Liver (tissue), 9 donors: Measurements from ENCODE around the gene CIAO3. TPM values are rescaled to one million over a fixed set of nuclear protein-coding genes. Genes with fewer than 3 reads are reported as not detected.

Experiments
- DNase-seq: peaks from one replicate; pipeline ENCODE4 v3.0.0-alpha.2; 2017; ENCODE audit warnings: low spot score
- H3K27ac ChIP-seq, 2 donors: one replicate each; pipeline ENCODE4 v1.7.0; 2013; ENCODE audit warnings: inconsistent platforms in 2 of 2, low read length in 2 of 2, control low read depth in 1 of 2, low read depth in 1 of 2, mild to moderate bottlenecking in 1 of 2
- H3K27me3 ChIP-seq, 4 donors: one replicate each; pipeline versions ENCODE4 v1.6.1 to v1.7.0; 2013; ENCODE audit warnings: low read length in 3 of 4, inconsistent platforms in 1 of 4, mild to moderate bottlenecking in 1 of 4, moderate library complexity in 1 of 4; ENCODE audit not compliant: control insufficient read depth in 4 of 4, insufficient read depth in 4 of 4
- H3K36me3 ChIP-seq, 4 donors: one replicate each; pipeline versions ENCODE4 v1.6.1 to v1.7.0; 2013; ENCODE audit warnings: low read length in 3 of 4, mild to moderate bottlenecking in 3 of 4, low read depth in 1 of 4, moderate library complexity in 1 of 4; ENCODE audit not compliant: control insufficient read depth in 4 of 4, insufficient read depth in 3 of 4
- H3K4me1 ChIP-seq, 4 donors: one replicate each; pipeline versions ENCODE4 v1.6.1 to v1.7.0; 2013; ENCODE audit warnings: low read length in 3 of 4, mild to moderate bottlenecking in 3 of 4, moderate library complexity in 1 of 4; ENCODE audit not compliant: control insufficient read depth in 4 of 4, insufficient read depth in 4 of 4
- H3K4me3 ChIP-seq, 3 donors: one replicate each; pipeline versions ENCODE4 v1.6.1 to v1.7.0; 2013; ENCODE audit warnings: low read length in 3 of 3, control low read depth in 1 of 3, low read depth in 1 of 3, mild to moderate bottlenecking in 1 of 3
- H3K9ac ChIP-seq, 2 donors: one replicate each; pipeline ENCODE4 v1.7.0; 2013; ENCODE audit warnings: low read length in 2 of 2, mild to moderate bottlenecking in 2 of 2, moderate library complexity in 2 of 2, control low read depth in 1 of 2, low read depth in 1 of 2
- H3K9me3 ChIP-seq, 4 donors: one replicate each; pipeline versions ENCODE4 v1.6.1 to v1.7.0; 2013; ENCODE audit warnings: low read length in 3 of 4; ENCODE audit not compliant: control insufficient read depth in 4 of 4
- CTCF ChIP-seq: fragments of 150-350 bp; IDR thresholded peaks from 2 replicates; pipeline ENCODE4 v1.5.1; 2017; ENCODE audit warnings: improper control_type of control experiment, low read depth, low read length; ENCODE audit not compliant: missing input control
- FOXA1 ChIP-seq: IDR thresholded peaks from 2 replicates; pipeline ENCODE4 v1.6.1; 2016; ENCODE audit warnings: antibody characterized with exemption
- FOXA2 ChIP-seq: IDR thresholded peaks from 2 replicates; pipeline ENCODE4 v1.6.1; 2016; ENCODE audit warnings: antibody characterized with exemption
- HNF4A ChIP-seq, 2 donors: conservative IDR thresholded peaks; 2 replicates each; pipeline ENCODE4 v1.6.1; 2016; ENCODE audit warnings: antibody characterized with exemption in 2 of 2, mild to moderate bottlenecking in 2 of 2
- HNF4G ChIP-seq: IDR thresholded peaks from 2 replicates; pipeline ENCODE4 v1.6.1; 2016; ENCODE audit warnings: antibody characterized with exemption
- JUND ChIP-seq, 2 donors: IDR thresholded peaks; 2 replicates each; pipeline ENCODE4 v1.6.1; 2016; ENCODE audit warnings: antibody characterized with exemption in 2 of 2
- RAD21 ChIP-seq, 2 donors: IDR thresholded peaks; 2 replicates each; pipeline ENCODE4 v1.6.1; 2016; ENCODE audit warnings: antibody characterized with exemption in 2 of 2, mild to moderate bottlenecking in 2 of 2
- REST ChIP-seq: IDR thresholded peaks from 2 replicates; pipeline ENCODE4 v1.6.1; 2016; ENCODE audit warnings: antibody characterized with exemption, mild to moderate bottlenecking
- SP1 ChIP-seq: IDR thresholded peaks from 2 replicates; pipeline ENCODE4 v1.6.1; 2018; ENCODE audit warnings: antibody characterized with exemption, mild to moderate bottlenecking
- YY1 ChIP-seq: IDR thresholded peaks from 2 replicates; pipeline ENCODE4 v1.6.1; 2016; ENCODE audit warnings: antibody characterized with exemption, mild to moderate bottlenecking
- ZBTB33 ChIP-seq: IDR thresholded peaks from 2 replicates; pipeline ENCODE4 v1.6.1; 2016; ENCODE audit warnings: antibody characterized with exemption
- WGBS: extraction: QIAGEN DNeasy Blood & Tissue Kit; methylation state at CpG from one replicate; pipeline ENCODE4 v1.1.7; 2013; 5-methylcytosine and 5-hydroxymethylcytosine counted together
- polyA plus RNA-seq, 2 donors: library from polyadenylated mRNA; stranded (reverse) in 1 of 2; unstranded in 1 of 2; fragments of 200-250 nt in 1 of 2; fragments of >200 nt in 1 of 2; fragmentation: Nextera tagmentation in 1 of 2; extraction: Ambion mirVana in 1 of 2; gene quantifications; one replicate each; pipeline versions ENCODE4 v1.2.1 to v1.2.3, GENCODE V29; 2013 to 2015
- total RNA-seq, 2 donors: library from RNA; depleted of rRNA; stranded (reverse); fragments of >200 nt; gene quantifications; one replicate each; pipeline ENCODE4 v1.2.3, GENCODE V29; 2014
- donor health status: healthy.
- donor health status: healthy.
- donor health status: healthy.
- donor health status: healthy.
- donor health status: healthy.

Gene CIAO3
- total and polyA plus RNA-seq, 4 donors, result 13.2 to 24.3 (median 16.5) TPM

- TF ChIP-seq REST, result no peak
These were observed 32.2 kb upstream of the CIAO3 start (continued) for GRCh38 chr16:772959-773358.

- TF ChIP-seq FOXA1 (no peak), SP1 (no peak), RAD21 (IDR thresholded peaks at IDR 0.05) (no peak), HNF4A (conservative IDR thresholded peaks at IDR 0.05) (no peak), REST (no peak), FOXA2 (no peak), ZBTB33 (no peak), HNF4G (no peak), CTCF (no peak), JUND (IDR thresholded peaks at IDR 0.05) (no peak), YY1 (no peak)
These were observed 29.6 kb upstream of the CIAO3 start for GRCh38 chr16:770411-770810.

More at GRCh38 chr16:770411-770810, 29.6 kb upstream of the CIAO3 start:
- no peak overlapping the region for H3K4me3 ChIP-seq
- no peak for DNase-seq
- H3K9ac ChIP-seq, result no peak overlapping the region
- no peaks in the 10 kb centered on the region for H3K4me1 ChIP-seq
- H3K27me3 ChIP-seq, result peaks cover 0 to 3% (median 0%) of the 10 kb centered on the region in 4 donors
- H3K9me3 ChIP-seq, result no peaks in the 10 kb centered on the region
- no peaks in the 10 kb centered on the region for H3K36me3 ChIP-seq
- 80% methylated on average over 13 of the region's 13 CpGs for WGBS
- no peak overlapping the region for H3K27ac ChIP-seq
